ELR (cell line): Measurements from ENCODE around the gene RSL1D1.
"Not testable (repeated sequence)": the region's sequence is repeated elsewhere in the genome, so short reads cannot be mapped to it uniquely, and the experiment has no call there.

Experiments used
- DNase-seq: peaks from one replicate; pipeline ENCODE4 v3.0.0-alpha.2; 2015; ENCODE audit warnings: low read depth

The RSL1D1 gene

GRCh38 chr16:11843861-11844260, 7.5 kb downstream of the RSL1D1 start:
- DNase-seq, result no peak

DNA sequence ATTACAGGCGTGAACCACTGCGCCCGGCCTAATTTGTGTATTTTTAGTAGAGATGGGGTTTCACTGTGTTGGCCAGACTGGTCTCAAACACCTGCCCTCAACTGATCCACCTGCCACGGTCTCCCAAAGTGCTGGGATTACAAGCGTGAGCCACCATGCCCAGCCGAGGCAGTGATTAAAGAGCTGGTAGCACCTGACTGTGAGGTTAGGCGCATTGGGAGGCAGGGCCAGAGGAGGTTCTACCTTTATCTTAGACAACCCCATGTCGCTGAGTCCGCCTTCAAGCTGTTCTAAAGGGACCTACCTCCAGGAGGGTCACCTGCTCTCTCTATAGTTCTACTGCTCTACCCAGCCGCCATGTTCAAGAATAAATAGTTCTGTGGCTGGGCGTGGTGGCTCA, 8.1 kb downstream of the RSL1D1 start:
- no peak for DNase-seq

GRCh38 chr16:11841026-11841425, 10.3 kb downstream of the RSL1D1 start:
- no peak for DNase-seq

GRCh38 chr16:11836650-11837244, 14.6 kb downstream of the RSL1D1 start:
- DNase-seq, result peak; percentile 89

GRCh38 chr16:11835891-11836649, 15.3 kb downstream of the RSL1D1 start:
- DNase-seq, result peak; percentile 57

- no peak for DNase-seq
Measured at GRCh38 chr16:11835309-11835708, 16.0 kb downstream of the RSL1D1 start.

DNA sequence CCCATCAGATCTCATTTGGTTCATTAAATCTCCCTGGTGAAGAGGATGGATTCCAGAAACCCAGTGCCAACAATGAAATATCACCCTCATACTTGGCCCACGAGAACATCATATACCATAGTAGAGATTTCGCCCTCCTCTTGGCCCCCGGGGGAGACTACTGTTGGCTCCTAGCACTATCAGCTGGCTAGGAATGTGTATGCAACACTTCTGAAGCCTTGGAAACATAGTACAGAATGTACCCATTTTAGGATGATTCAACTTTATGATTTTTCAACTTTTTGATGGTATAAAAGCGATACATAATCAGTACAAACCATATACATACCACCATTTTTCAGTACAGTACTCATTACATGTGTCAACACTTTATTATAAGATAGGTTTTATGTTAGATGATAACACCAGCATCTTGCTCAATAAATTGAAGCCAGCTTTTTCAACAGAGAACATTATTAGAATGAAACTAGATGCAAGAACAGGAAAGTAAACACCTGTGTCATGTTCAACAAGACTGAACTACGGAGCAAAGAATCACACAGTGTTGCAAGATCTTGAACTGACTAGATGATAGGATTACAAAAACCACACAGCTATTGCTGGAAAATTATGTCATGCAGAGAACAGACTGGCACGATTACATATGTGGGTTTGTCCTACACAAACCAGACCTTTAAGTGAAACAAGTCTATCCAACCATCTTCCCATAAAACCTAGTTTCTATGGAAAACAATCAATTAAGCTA, 17.2 kb downstream of the RSL1D1 start:
- DNase-seq, result no peak

DNA sequence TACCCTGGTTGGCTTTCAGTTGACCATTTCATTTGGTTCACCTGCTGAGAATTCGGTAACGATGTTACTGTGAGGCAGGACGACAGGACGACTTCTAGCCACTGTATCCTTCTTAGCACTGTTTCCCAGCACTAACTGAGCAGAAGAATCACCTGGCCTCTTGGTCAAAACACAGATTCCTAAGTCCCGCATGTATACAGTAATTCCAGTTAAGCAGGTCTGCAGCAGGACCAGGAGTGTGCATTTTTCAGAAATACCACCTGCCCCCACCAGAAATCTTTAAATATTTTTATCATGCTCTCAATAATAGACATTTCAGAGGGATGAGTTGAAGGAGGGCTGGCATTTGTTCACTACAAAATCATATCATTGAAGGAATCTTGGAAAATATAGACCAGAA, 22.6 kb downstream of the RSL1D1 start:
- DNase-seq, result no peak

DNA sequence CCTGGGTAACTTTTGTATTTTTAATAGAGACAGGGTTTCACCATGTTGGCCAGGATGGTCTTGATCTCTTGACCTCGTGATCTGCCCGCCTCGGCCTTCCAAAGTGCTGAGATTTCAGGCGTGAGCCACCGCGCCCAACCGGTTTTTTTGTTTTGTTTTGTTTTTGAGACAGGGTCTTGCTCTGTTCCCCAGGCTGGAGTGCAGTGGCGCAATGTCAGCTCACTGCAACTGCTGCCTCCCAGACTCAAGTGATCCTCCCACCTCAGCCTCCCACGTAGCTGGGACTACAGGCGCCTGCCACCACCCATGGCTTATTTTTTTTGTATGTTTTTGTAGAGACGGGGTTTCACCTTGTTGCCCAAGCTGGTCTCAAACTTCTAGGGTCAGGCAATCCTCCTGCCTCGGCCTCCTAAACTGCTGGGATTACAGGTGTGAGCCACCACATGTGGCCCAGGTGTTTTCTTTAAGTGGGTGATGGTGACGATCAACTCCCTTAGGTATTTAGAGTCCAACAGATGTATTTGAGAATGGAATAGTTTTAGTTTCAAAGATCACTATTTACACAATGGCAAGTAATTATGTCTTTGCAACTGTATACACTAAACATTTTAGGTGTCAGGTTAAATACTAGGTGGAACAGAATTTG, 25.7 kb downstream of the RSL1D1 start:
- DNase-seq, result not testable (repeated sequence)

GRCh38 chr16:11824362-11824761, 27.0 kb downstream of the RSL1D1 start:
- DNase-seq, result no peak

DNA sequence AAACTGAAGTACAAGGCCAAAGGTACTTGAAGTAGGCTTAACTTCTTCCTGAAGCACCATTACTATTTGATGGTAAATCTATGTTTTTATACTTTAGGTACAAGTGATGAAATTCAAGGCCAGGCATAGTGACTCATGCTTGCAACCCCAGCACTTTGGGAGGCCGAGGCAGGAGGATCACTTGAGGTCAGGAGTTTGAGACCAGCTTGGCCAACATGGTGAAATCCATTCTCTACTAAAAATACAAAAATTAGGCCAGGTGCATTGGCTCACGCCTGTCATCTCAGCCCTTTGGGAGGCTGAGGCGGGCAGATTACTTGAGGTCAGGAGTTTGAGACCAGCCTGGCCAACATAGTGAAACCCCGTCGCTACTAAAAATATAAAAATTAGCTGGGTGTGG, 27.7 kb downstream of the RSL1D1 start:
- DNase-seq, result not testable (repeated sequence)

DNA sequence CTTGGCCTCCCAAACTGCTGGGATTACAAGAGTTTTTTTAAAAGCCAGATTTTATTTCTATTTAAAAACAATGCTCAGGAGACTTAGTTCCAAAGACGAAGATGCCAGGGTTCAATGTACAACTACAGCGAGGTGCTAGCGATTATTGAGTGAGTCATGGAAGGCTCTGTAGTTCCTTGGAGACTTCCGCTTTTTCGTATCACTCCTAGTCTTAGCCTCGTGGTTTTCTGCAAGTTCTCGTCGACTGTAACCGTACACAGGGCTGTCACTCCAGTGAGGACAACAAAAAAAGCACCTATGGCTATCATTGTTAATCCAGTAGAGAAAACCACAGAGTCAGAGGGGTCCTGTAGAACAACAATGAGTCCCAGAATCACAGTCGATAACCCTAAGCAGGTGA, 31.5 kb downstream of the RSL1D1 start:
- DNase-seq, result no peak

- DNase-seq, result not testable (repeated sequence)
Measured at GRCh38 chr16:11818970-11819369, 32.4 kb downstream of the RSL1D1 start.

- no peak for DNase-seq
Measured at GRCh38 chr16:11816123-11816522, 35.2 kb downstream of the RSL1D1 start.

DNA sequence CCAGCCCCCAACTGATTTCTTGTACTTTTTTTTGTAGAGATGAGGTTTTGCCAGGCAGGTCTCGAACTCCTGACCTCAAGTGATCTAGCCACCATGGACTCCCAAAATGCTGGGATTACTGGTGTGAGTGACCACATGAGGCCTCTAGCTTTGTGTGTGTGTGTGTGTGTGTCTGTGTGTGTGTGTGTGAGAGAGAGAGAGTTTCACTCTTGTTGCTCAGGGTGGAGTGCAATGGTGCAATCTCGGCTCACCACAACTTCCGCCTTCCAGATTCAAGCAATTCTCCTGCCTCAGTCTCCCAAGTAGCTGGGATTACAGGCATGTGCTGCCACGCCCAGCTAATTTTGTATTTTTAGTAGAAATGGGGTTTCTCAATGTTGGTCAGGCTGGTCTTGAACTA, 36.5 kb downstream of the RSL1D1 start:
- DNase-seq, result not testable (repeated sequence)

GRCh38 chr16:11806721-11807120, 44.6 kb downstream of the RSL1D1 start:
- no peak for DNase-seq

DNA sequence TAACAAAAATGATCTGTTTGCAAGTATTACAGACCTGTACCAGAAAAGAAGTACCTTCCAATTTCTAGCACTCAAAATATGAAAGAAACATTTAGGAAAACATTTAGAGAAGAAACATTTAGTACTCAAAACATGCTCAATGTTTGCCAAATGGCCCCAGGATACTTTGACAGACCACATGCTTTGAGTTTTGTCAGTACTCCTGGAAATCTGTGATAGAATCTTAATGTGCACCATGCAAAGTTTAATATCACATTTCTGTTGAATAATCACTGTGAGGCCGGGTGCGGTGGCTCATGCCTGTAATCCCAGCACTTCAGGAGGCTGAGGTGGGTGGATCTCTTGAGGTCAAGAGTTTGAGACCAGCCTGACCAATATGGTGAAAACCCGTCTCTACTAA, 45.8 kb downstream of the RSL1D1 start:
- no peak for DNase-seq

GRCh38 chr16:11801481-11802021, 49.8 kb downstream of the RSL1D1 start:
- peak; percentile 67 for DNase-seq

- DNase-seq, result no peak
Measured at GRCh38 chr16:11800382-11800718, 51.0 kb downstream of the RSL1D1 start.

- DNase-seq, result no peak
Measured at GRCh38 chr16:11799509-11800381, 51.6 kb downstream of the RSL1D1 start.

DNA sequence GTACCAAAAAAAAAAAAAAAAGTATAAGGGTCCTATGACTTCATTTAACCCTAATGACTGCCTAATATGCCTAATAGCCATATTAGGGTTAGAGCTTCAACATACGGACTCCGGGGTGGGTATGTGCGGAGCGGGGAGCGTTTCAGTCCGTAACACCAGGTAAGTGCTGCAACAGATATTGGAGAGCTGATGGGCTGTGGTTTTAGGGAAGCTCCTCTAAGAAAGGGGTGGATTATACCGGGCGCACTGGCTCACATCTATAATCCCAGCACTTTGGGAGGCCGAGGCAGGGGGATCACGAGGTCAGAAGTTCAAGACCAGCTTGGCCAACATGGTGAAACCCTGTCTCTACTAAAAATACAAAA, 52.3 kb downstream of the RSL1D1 start:
- DNase-seq, result no peak

DNA sequence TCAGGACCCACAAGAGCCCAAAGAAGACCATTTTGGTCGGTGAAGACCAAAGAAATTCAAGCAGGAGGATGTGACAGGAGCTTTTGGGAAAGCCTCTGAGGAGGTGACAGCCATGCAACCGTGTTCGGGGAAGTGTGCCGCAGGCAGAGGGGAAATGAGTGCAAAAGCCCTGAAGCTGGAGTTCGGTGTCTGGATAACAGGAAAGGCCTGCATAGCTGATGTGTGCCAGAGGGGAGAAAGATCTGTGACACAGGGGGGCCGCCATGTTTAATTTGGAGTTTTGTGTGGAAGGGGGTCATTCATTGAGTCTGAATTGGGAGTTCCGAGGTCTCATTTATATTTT, 53.4 kb downstream of the RSL1D1 start:
- peak; percentile 45 for DNase-seq
